Left cardiac atrium (tissue), 4 donors: Measurements from ENCODE around the gene OR2T35. TPM values are rescaled to one million over a fixed set of nuclear protein-coding genes. Genes with fewer than 3 reads are reported as not detected.

Source experiments
- ATAC-seq, 2 donors: fragments of 200-7000 bp; cut with Tn5 transposase; one replicate each; pipeline ENCODE4 v1.9.1; 2020; ENCODE audit warnings: mild to moderate bottlenecking in 2 of 2, moderate library complexity in 2 of 2
- DNase-seq: peaks from one replicate; pipeline ENCODE4 v3.0.0-alpha.2; 2020
- intact Hi-C, 2 donors: fragments of 100-400 bp; cut with DNase I; formaldehyde crosslinking; loops; one replicate each; pipeline versions ENCODE4 v1.14.1 to v1.15.1; 2022 to 2023
- total RNA-seq, 2 donors: library from RNA; stranded (reverse); fragmentation: NEBNext Ultra II Directional; extraction: Animal tissue kit (Norgen Biotek cat#: 25700); gene quantifications; one replicate each; pipeline ENCODE4 v1.2.1, GENCODE V29; 2021
- donor health status: DM: no; HTN: yes; CAD: no.
- donor health status: DM: no; HTN: yes; CAD: no; lungs with severe emphysema.
- donor health status: DM: yes; HTN: yes; CAD: no.
- donor health status: Dilated cardiomyopathy.

OR2T35 gene
- total RNA-seq, 2 donors from 2014 or later, result not detected

DNA sequence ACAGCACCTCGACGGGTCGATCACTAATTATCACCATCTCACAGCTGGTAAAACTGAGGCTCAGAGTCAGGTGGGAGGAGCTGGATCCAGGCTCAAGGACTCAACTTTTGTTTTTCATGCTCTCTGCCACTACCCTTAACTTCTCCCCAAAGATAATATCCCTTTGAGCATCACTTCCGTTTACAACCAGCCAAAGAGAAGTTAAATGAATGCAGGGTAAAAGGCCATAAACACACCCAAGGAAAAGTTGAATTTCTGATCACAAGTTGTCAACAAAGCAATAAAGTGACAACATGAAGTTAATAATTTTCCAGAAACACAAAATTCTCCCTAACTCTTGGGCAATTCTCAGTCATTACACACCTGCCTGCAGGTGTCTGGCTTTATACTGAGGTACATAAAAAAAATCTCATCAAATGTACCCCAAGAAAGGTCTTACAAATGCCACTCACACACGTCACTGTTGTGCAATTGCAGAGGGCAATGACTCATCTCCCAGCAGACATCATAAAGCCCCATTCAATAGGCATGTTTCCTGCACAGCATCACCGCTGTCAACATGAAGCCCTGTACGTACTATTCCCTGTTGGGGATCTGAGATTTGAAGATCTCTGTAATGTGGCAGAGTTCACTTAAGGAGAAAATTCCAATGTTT, 13.6 kb downstream of the OR2T35 start:
- DNase-seq, result no peak
- ATAC-seq, result no peak
- intact Hi-C loops, result no loop called here

DNA sequence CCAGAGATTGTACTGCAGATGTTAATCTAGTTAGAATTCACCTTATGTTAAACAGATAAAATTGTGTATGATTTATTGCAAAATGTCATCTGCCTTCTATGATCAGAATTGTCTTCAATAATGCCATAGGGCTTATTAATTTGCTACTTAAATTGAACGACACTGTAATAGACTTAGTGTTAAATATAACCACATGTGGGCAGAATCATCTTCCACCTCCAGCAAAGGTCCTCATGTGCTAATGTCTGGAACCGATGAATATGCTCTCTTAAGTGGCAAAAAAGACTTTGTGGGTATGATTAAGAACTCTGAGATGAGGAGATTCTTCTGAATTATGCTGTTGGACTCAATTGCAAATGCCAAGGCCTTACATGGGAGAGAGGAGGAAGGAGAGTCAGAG, 14.5 kb downstream of the OR2T35 start:
- ATAC-seq, result no peak
- intact Hi-C loops, result no loop called here
- no peak for DNase-seq

DNA sequence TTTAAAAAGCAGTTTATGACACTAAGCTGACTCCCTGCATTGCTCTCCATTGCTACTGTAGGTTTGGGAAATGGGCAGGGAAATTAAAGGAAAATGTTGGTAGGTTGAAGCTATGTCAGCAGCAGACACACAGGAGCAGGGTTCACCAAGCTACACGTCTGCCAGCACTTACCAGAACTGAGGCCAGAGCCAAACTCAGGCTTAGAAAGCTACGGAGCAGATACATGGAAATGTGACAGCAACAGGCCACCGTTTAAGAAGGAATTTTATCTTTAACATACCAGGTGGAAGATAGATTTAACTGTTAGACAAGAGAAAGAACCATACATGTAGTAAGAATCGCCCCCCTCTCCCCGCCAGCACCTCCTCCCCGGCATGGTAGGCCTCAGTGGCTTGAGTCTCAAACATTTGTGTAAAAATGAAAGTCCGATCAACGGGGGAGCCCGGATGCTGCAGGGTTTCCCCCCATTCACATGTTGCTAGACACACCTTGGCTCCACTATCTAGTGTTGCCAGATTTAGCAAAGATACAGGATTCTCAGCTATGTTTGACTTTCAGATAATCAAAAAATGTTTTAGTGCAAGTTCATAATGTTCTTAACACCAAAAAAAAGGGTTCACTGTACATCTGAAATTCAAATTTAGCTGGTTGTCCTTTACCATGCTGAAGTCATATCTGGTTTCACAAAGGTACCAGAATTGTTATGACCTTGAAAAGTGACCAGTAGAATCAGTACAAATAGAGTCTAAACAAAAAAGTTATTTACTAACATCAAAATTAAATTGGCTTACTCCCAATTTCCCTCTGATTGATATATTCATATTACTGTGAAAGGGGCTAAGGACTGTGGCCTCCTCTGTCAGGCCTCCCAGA, 16.9 kb downstream of the OR2T35 start:
- ATAC-seq (no peak), DNase-seq (no peak)
- intact Hi-C loops, result no loop called here

DNA sequence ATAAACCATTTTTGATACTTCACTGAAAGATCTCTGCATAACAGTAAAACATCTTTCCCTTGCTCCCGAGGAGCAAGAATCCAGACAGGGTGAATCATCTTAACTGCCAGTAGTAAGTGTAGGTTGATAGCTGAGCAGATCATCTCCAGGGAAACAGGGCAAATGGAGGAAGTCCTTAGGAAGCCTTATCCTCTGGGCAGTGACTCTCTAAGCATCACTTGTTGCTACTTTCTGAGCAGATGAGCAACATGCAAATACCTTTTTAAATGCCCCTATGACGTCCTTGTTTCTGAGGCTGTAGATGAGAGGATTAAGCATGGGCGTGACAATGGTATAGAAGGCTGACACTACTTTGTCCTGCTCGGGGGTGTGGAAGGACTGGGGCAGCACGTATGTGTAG, 19.1 kb downstream of the OR2T35 start:
- intact Hi-C loops, result no loop called here
- ATAC-seq (no peak), DNase-seq (no peak)

DNA sequence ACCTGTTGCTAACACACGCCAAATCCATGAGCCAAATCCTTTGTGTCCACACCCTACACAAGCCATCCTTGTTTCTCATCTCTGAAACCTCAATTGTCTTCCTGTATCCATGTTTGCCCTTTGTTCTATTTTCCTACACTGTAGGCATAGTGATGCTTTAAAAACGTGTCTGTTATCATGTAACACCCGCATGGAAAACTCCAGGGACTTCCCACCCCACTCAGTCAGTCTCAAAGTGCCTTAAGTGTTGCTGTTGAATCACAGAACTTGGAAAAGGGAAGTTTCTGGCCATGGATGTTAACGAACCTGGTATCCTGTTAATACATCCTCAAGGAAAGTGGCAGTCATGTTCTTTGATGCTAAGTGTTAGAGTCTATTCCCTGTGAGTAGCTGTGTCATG, 19.9 kb downstream of the OR2T35 start:
- no peak for ATAC-seq
- intact Hi-C loops, result no loop called here
- DNase-seq, result no peak

DNA sequence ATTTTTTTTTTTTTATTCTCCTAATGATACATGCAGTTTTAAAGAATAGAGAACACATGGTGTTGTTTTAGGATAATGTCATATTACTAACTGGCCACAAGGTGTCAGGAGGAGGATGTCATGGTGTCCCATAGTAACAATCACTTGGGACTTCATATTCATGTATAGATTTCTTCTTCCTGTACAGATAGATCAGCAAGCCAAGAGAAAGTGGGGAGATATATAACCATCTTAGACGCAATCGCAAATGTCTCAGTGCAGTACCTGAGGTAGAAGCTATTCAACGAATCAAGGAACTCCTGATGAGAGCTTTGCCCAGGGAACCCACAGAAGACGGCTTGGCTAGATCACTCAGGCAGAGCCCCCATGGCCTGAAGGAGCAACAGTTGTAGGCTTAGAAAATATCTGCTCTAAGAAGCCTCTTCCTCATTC, 22.5 kb downstream of the OR2T35 start:
- DNase-seq (no peak), ATAC-seq (peak; percentile 61 to 67)
- intact Hi-C loops, result loop anchor here (5.0 kb wide), 2 partner anchors 180 to 185 kb away; no protein-coding TSS in a partner anchor

DNA sequence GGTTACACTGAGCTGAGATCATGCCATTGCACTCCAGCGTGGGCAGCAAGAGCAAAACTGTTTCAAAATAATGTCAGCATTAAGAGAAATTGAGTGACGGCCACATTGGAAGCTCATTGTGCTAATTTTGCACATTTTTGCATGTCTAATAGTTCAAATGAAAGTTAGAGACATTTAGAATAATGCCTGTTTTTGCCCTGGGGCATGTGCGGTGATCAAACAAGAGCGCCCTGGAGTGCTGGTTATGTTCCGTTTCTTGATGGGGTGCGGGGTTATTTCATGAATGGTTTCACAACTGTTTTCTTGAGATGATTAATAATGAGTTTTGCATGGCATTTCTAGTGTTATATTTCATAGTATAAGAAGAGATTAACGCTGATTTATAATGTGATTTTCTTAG, 23.3 kb downstream of the OR2T35 start:
- no peak for DNase-seq
- intact Hi-C loops, result loop anchor here (5.0 kb wide), 2 partner anchors 181 to 186 kb away; no protein-coding TSS in a partner anchor
- ATAC-seq, result no peak

DNA sequence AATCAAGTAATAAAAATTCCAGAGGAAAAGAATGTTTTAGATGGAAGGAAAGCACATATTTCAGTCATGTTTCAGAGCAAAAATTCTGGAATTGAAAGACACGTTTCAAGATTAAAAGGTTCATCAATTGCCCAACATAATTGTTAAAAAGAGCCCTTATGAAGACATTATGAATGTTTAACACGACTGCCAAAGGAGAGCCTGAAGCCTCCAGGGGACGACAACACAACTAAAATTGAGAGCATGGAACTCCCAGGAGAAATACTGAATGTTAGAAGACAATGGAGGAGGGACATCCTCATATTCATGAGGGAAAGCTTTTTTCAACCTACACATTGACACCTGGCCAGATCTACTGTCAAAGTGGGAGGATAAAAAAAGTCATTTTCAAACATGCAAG, 26.2 kb downstream of the OR2T35 start:
- DNase-seq (peak; percentile 23), ATAC-seq (peak in 1 of 2 donors; percentile 77)
- intact Hi-C loops, result no loop called here

DNA sequence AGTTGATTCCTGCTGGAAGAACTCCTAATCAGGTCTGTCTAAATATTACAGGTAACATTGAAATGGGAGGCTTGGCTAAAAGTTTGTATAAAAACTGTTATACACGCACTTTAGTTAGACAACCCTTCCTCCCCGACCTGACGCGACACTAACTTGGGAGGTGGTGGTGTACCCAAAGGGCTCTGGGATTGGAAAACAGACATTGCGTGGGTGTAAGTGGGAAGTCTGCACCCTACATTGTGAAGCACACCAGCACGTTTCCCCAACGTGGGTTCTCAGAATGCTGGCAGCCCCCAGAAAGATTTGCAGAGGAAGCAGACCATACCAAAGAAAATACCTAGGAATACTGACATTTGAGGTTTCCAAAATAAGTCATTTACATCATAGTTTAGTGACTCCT, 27.0 kb downstream of the OR2T35 start:
- intact Hi-C loops, result no loop called here
- DNase-seq (no peak), ATAC-seq (no peak)

DNA sequence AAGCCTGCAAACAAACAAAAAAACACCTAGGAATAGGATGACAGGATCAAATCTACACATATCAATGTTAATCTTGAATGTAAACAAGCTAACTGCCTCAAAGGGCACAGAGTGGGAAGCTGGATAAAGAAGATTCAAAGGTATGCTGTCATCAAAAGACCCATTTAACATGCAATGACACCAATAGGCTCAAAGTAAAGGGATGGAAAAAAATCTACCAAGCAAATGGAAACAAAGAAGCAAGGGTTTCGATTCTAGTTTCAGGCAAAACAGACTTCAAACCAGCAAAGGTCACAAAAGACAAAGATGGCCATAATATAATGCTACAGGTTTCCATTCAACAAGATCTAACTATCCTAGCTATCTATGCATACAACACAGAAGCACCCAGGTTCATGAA, 31.3 kb downstream of the OR2T35 start:
- intact Hi-C loops, result no loop called here
- ATAC-seq (no peak), DNase-seq (no peak)

DNA sequence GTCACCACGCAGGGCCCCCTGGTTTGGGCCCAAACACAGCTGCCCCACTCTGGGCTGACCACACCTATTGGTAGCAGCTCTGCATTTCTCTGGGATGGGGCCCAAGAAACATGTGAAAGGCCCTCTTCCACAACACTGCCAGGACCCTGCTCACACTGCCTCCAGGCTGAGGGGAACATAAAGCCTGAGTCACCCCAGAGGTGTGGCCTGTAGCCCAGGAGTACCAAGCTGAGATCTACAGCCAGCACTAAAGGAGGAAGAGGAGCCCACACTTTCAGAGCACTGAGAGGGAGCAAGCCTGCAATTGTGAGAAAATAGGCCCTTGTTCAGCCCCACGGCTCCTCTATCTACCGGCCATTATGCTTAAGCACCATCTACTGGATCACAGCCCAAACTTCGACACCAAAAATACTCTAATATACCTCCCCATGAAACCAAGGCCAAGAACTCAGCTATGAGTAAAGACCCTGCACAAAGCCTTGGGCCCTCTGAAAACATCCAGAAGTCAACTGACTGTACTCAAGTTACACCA, 33.1 kb downstream of the OR2T35 start:
- DNase-seq, result no peak

DNA sequence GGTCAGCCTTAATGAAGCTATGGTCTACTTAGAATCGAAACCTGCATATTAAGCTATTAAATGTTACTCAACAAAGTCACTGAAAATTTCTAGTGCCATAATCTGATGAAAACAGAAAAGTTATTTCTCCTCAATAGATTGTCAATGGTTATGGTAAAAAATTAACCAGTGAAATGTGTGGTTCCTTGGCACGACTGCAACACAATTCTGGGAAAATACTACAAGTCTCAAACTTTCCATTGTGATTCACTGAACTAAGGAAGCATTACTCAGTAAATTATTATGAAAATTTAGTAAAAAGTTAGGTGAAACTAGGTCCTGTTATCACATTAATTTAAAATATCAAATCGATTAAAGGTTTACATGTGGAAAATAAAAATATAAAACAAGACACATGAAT, 34.8 kb downstream of the OR2T35 start:
- intact Hi-C loops, result no loop called here
- DNase-seq (no peak), ATAC-seq (no peak)

More for the DNA sequence above, 33.1 kb downstream of the OR2T35 start:
- intact Hi-C loops, result no loop called here
- no peak for ATAC-seq

DNA sequence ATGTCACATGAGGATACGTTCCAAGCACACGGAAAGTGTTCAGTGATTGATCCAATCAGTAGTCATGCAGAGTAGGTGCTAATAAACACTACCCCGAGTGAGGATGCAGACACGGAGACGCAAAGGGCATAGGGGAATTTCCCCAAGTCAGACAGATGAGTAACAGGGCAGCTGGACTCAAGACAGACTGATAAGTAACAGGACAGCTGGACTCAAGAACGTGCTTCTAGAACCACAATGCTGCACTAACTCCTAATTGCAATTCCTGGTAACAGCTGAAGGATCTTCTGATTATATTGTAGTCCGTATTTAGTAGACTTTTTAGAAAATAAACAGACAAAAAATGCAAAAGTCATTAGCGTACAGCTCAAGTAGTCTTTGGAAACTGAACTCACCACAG, 45.7 kb downstream of the OR2T35 start:
- DNase-seq (no peak), ATAC-seq (no peak)
- intact Hi-C loops, result no loop called here

DNA sequence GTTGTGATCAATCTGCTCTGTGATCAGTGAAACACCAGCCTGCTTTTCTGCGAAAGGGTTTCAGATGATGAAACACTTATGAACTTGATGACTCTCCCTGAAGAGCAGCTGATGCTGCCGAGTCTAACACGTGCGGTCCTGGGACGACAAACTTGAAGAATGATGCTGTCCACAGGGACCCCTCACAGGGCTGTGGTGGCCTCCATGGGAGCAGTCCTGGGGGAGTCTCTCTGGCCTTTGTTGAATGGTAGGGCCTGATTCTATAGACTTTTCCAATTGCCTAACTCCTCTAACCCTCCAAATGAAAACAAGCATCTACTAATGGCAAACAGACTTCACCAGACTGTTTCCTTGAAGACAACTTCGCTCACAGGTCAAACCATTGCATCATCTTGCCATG, 47.5 kb downstream of the OR2T35 start, which contains the start of gene OR2T10:
Gene OR2T10, minus strand, starts transcription at position 112 of the 400 bp plus-strand sequence. CDS start 3,932 bp downstream, outside the sequence.
- intact Hi-C loops, result no loop called here
- DNase-seq, result no peak
- no peak for ATAC-seq

DNA sequence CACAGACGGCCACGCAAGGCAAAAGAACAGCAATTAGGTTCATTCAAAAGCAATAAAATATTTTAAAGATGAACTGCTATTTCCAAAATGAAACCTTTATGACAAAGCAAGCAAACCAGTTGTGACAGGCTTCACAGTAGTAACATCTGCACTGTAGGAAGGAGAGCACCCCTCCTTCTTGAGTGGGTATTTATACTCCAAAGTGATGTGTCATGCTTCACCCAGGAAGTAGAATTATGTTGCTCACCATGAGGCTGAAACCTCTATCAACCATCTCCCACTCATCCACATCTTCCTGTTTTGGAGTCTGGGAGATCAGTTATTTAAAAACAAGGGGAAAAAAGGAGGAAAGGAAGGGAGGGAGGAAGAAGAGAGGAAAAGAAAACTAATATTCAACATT, 48.5 kb downstream of the OR2T35 start:
- ATAC-seq, result no peak
- intact Hi-C loops, result no loop called here
- no peak for DNase-seq

DNA sequence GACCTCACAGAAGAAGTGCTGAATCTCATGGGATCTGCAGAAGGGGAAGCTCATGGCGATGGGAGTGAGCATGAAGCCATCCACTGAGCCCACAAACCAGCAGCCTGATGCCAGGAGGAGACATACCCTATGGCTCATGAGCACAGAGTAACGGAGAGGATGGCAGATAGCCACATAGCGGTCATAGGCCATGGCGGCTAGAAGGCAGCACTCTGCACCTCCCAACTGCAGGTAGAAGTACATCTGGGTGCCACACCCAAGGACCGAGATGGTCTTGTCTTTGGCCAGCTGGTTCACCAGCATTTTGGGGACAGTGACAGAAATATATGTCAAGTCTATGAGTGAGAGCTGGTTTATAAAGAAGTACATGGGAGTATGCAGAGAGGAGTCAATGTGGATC, 51.9 kb downstream of the OR2T35 start:
- DNase-seq (no peak), ATAC-seq (no peak)
- intact Hi-C loops, result no loop called here

DNA sequence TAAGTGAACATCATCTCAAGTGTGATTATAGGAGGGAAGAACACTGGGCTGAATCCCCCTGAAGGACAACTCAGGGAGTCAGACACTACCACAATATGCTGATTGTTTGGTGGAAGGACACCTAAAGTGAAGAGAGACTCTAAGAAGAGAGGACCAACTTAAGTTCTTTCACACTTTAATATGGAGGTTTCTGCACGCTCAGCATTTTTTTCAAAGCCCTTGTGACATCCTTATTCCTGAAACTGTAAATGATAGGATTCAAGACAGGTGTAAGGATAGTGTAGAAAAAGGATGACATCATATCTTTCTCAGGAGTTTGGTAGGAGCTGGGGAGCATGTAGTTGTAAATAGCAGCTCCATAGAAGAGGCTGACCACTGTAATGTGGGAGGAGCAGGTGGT, 52.4 kb downstream of the OR2T35 start:
- ATAC-seq (no peak), DNase-seq (no peak)
- intact Hi-C loops, result no loop called here

DNA sequence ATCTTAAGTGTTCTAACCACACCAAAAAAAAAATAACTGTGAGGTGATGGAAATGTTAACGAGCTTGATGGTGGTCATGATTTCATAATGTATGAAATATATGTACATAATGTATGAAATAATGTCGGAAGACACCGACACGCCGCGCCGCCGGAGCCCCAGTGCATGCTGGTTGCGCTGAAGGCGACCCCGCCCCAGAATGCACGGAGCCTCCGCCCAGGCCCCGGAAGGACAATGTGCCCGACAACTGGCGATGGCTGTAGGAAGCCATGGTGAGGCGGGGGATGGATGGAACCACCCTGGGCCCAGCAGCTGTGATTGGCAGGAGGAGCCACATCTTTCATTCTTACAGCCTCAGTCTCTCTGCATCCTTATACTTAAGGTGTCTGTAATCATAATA, 55.0 kb downstream of the OR2T35 start:
- intact Hi-C loops, result no loop called here
- ATAC-seq (no peak), DNase-seq (no peak)

DNA sequence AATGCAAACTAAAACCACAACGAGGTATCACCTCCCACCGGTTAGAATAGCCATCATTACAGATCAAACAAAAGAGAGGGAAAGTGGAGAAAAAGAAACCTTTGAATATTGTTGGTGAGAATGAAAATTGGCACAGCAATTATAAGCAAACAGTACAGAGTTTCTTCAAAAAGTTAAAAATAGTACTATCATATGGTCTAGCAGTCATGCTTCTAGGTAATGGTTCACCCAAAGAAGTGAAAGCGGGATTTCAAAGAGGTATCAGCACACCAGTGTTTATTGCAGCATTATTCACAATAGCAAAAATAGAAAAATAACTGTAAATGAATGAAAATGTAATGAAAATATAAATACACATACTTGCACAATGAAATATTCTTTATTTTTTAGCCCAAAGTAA, 55.7 kb downstream of the OR2T35 start:
- DNase-seq, result no peak
- no peak for ATAC-seq
- intact Hi-C loops, result no loop called here
